ENCODE results near the gene LEAP2.

Gene LEAP2

DNA sequence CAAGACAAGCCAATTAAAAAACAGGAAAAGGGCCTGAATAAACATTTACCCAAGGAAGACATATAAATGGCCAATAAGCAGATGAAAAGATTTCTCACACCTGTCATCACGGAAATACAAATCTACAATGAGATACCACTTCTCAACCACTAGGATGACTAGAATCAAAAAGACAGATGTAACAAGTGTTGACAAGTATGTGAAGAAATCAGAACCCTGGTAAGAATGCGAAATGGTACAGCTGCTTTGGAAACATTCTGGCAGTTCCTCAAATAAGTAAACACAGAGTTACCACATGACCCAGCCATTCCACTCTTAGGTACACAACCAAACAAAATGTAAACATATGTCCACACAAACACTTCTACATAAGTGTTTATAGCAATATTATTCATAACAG lies 32.5 kb downstream of the LEAP2 start:
- Histone ChIP-seq H3K36me3 (ENCODE audit: low read length) (peaks cover 8% of the 10 kb centered on the region; the same call in 1 of the 2 replicates), H3K27ac (ENCODE audit: low read depth, low read length) (no peak overlapping the region), H3K27me3 (ENCODE audit: low read length) (no peaks in the 10 kb centered on the region), H3K9me3 (ENCODE audit: insufficient read depth, low read length) (no peaks in the 10 kb centered on the region), H4K20me1 (ENCODE audit: low read depth, low read length) (no peaks in the 10 kb centered on the region), H2AFZ (ENCODE audit: low read depth, low read length, severe bottlenecking) (no peak overlapping the region), H3K4me2 (ENCODE audit: low read depth, low read length, poor library complexity, severe bottlenecking) (no peak overlapping the region), H3K79me2 (ENCODE audit: insufficient read depth, low read length) (no peaks in the 10 kb centered on the region), H3K9ac (ENCODE audit: low read length) (no peak overlapping the region), H3K4me3 (ENCODE audit: insufficient read depth, low read length, poor library complexity, severe bottlenecking) (no peak overlapping the region), H3K9me2 (replicated peaks; ENCODE audit: insufficient read depth, low read length) (no peaks in the 10 kb centered on the region), H3F3A (ENCODE audit: insufficient read depth) (no peaks in the 10 kb centered on the region)
- TF ChIP-seq CTCF (IDR thresholded peaks at IDR 0.05; ENCODE audit: insufficient read depth, low read length, poor library complexity, severe bottlenecking) (no peak), EZH2phosphoT487 (conservative IDR thresholded peaks at IDR 0.05; ENCODE audit: low read length) (no peak)

DNA sequence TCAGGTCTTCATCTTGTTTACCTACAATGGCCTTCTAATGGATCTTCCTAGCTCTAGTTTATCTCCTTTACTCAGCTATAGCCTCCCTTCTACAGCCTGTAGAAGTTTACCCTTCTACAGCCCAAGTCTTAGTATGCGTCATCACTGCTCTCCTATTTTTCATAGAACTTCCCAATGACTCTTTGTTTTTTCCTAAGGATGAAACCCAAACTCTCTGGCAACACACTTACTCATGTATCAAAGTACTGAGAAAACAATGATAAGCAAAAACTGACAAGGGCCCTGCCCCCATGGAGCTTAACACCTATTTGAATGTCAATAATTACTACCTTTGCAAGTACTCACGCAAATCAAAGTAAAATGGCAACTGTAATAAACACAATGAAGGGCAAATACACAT lies 33.7 kb downstream of the LEAP2 start:
- Histone ChIP-seq H3K9me2 (replicated peaks; ENCODE audit: insufficient read depth, low read length) (no peaks in the 10 kb centered on the region), H3K79me2 (ENCODE audit: insufficient read depth, low read length) (no peaks in the 10 kb centered on the region), H3F3A (ENCODE audit: insufficient read depth) (no peaks in the 10 kb centered on the region), H3K4me2 (ENCODE audit: low read depth, low read length, poor library complexity, severe bottlenecking) (no peak overlapping the region), H3K27ac (ENCODE audit: low read depth, low read length) (no peak overlapping the region), H3K27me3 (ENCODE audit: low read length) (no peaks in the 10 kb centered on the region), H3K4me3 (ENCODE audit: insufficient read depth, low read length, poor library complexity, severe bottlenecking) (no peak overlapping the region), H2AFZ (ENCODE audit: low read depth, low read length, severe bottlenecking) (no peak overlapping the region), H4K20me1 (ENCODE audit: low read depth, low read length) (0 out of 2 replicates have a peak, but pooled peaks cover 4% of the 10 kb centered on the region), H3K9ac (ENCODE audit: low read length) (no peak overlapping the region), H3K36me3 (ENCODE audit: low read length) (peaks cover 11% of the 10 kb centered on the region; the same call in 1 of the 2 replicates), H3K9me3 (ENCODE audit: insufficient read depth, low read length) (no peaks in the 10 kb centered on the region)
- TF ChIP-seq EZH2phosphoT487 (conservative IDR thresholded peaks at IDR 0.05; ENCODE audit: low read length) = no peak
- TF ChIP-seq CTCF (IDR thresholded peaks at IDR 0.05; ENCODE audit: insufficient read depth, low read length, poor library complexity, severe bottlenecking) = no peak

DNA sequence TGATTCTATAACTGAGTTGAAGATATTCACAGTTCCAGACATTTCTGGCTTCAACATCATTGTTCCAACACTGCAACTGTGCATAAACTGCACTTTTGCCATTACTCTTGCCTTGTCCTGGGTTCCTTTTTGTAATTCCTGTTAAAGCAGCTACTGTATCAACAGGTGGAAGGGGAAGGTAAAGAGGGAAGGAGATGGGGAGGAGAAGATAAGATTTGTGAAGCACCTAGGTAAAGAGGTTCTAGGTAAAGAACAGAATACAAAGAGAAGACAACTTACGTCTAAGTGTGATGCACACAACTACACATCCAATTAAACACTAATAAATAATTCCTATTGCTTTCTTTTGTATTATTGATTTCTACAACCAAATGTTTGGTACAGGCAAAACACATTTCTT lies 36.2 kb downstream of the LEAP2 start:
- Histone ChIP-seq H2AFZ (ENCODE audit: low read depth, low read length, severe bottlenecking) (no peak overlapping the region), H3K27me3 (ENCODE audit: low read length) (no peaks in the 10 kb centered on the region), H3K9ac (ENCODE audit: low read length) (no peak overlapping the region), H3K9me2 (replicated peaks; ENCODE audit: insufficient read depth, low read length) (no peaks in the 10 kb centered on the region), H4K20me1 (ENCODE audit: low read depth, low read length) (0 out of 2 replicates have a peak, but pooled peaks cover 4% of the 10 kb centered on the region), H3K27ac (ENCODE audit: low read depth, low read length) (no peak overlapping the region), H3F3A (ENCODE audit: insufficient read depth) (no peaks in the 10 kb centered on the region; the same call in 1 of the 2 replicates), H3K36me3 (ENCODE audit: low read length) (0 out of 2 replicates have a peak, but pooled peaks cover 4% of the 10 kb centered on the region), H3K9me3 (ENCODE audit: insufficient read depth, low read length) (no peaks in the 10 kb centered on the region), H3K79me2 (ENCODE audit: insufficient read depth, low read length) (no peaks in the 10 kb centered on the region), H3K4me2 (ENCODE audit: low read depth, low read length, poor library complexity, severe bottlenecking) (no peak overlapping the region), H3K4me3 (ENCODE audit: insufficient read depth, low read length, poor library complexity, severe bottlenecking) (no peak overlapping the region)
- TF ChIP-seq CTCF (IDR thresholded peaks at IDR 0.05; ENCODE audit: insufficient read depth, low read length, poor library complexity, severe bottlenecking) (no peak), EZH2phosphoT487 (conservative IDR thresholded peaks at IDR 0.05; ENCODE audit: low read length) (no peak)

All from SU-DHL-6 (cell line).